Measurements from ENCODE around the gene MTA2. TPM values are rescaled to one million over a fixed set of nuclear protein-coding genes. Genes with fewer than 3 reads are reported as not detected.

Gene MTA2
- total and polyA plus RNA-seq, 10 of the 15 experiments (the other 5 are each of a cell fraction or from before 2014, with no cell fraction given), result 6.7 to 201 (median 113) TPM

- TF ChIP-seq RFX5 (IDR thresholded peaks at IDR 0.05; ENCODE audit: low read depth, low read length) (no peak), SKIL (IDR thresholded peaks at IDR 0.05; ENCODE audit: low read depth, poor library complexity, severe bottlenecking) (no peak), NR2C1 (IDR thresholded peaks at IDR 0.05) (peak; percentile 50; the same call in 1 of the 2 replicates), ATF7 (IDR thresholded peaks at IDR 0.05; ENCODE audit: low read depth) (no peak), SRF (IDR thresholded peaks at IDR 0.05; ENCODE audit: low read depth in 2 of 2, low read length in 2 of 2) (peak in 1 of 2 experiments; percentile 43; a peak in 1 of 4 replicates), ZNF217 (IDR thresholded peaks at IDR 0.05) (peak; percentile 59; the same call in 1 of the 2 replicates), TCF3 (IDR thresholded peaks at IDR 0.05; ENCODE audit: borderline replicate concordance, insufficient read depth, low read depth, low read length) (0 out of 2 replicates have a peak, but pooled peaks have one; percentile 47), MXI1 (IDR thresholded peaks at IDR 0.05; ENCODE audit: low read depth, low read length) (peak; percentile 61; the same call in 1 of the 2 replicates), ZNF592 (IDR thresholded peaks at IDR 0.05) (peak; percentile 97), CTCF (IDR thresholded peaks at IDR 0.05 in 2 of 3, conservative IDR thresholded peaks at IDR 0.05 in 1 of 3; ENCODE audit: control insufficient read depth in 2 of 3, extremely low read depth in 1 of 3, insufficient read depth in 1 of 3, low read depth in 3 of 3, low read length in 3 of 3) (peak; percentile 76 to 99 (median 92)), CREM (IDR thresholded peaks at IDR 0.05; ENCODE audit: low read depth) (no peak), ZNF207 (IDR thresholded peaks at IDR 0.05; ENCODE audit: borderline replicate concordance) (no peak), E2F4 (IDR thresholded peaks at IDR 0.05; ENCODE audit: low read depth, low read length) (no peak), HDAC6 (IDR thresholded peaks at IDR 0.05; ENCODE audit: unreplicated experiment) (no peak), HDGF (IDR thresholded peaks at IDR 0.05) (peak; percentile 90), ZBED1 (IDR thresholded peaks at IDR 0.05; ENCODE audit: borderline replicate concordance) (no peak), RAD51 (IDR thresholded peaks at IDR 0.05) (no peak), TBL1XR1 (IDR thresholded peaks at IDR 0.05; ENCODE audit: low read depth, low read length) (no peak), CREB1 (IDR thresholded peaks at IDR 0.05; ENCODE audit: low read depth) (0 out of 2 replicates have a peak, but pooled peaks have one; percentile 1), MEF2B (IDR thresholded peaks at IDR 0.05; ENCODE audit: partially characterized antibody, poor library complexity, severe bottlenecking) (peak; percentile 80)
These were observed 11.0 kb upstream of the MTA2 start, which contains the start of the genes EML3 and ROM1 (continued) for GRCh38 chr11:62612366-62613290.

Measured in GM12878 (cell line).